Measurements from ENCODE around the gene CYP8B1.

CYP8B1 gene

GRCh38 chr3:42851228-42851834, 24.3 kb downstream of the CYP8B1 start:
- DNase-seq = no peak

- DNase-seq = no peak
These were observed 25.4 kb downstream of the CYP8B1 start for GRCh38 chr3:42850263-42850662.

- DNase-seq = no peak
These were observed 26.7 kb downstream of the CYP8B1 start for GRCh38 chr3:42849017-42849416.

GRCh38 chr3:42847731-42848130, 27.9 kb downstream of the CYP8B1 start:
- DNase-seq = no peak

GRCh38 chr3:42846685-42847522, 28.8 kb downstream of the CYP8B1 start:
- no peak for DNase-seq

- DNase-seq = no peak
These were observed 30.9 kb downstream of the CYP8B1 start for GRCh38 chr3:42844815-42845214.

- DNase-seq = no peak
These were observed 31.3 kb downstream of the CYP8B1 start for GRCh38 chr3:42844412-42844713.

- DNase-seq = no peak
These were observed 31.8 kb downstream of the CYP8B1 start for GRCh38 chr3:42843713-42844411.

- DNase-seq = no peak
These were observed 34.3 kb downstream of the CYP8B1 start for GRCh38 chr3:42841332-42841731.

- peak; percentile 40 for DNase-seq
These were observed 36.1 kb downstream of the CYP8B1 start for GRCh38 chr3:42839616-42840015.

GRCh38 chr3:42838571-42838970, 37.1 kb downstream of the CYP8B1 start:
- no peak for DNase-seq

- DNase-seq = no peak
These were observed 39.2 kb downstream of the CYP8B1 start for GRCh38 chr3:42836150-42837123.

GRCh38 chr3:42831321-42831713, 44.4 kb downstream of the CYP8B1 start:
- no peak for DNase-seq

- peak; percentile 17 for DNase-seq
These were observed 45.0 kb downstream of the CYP8B1 start for GRCh38 chr3:42830437-42831320.

GRCh38 chr3:42829628-42830436, 45.8 kb downstream of the CYP8B1 start:
- DNase-seq = no peak

- no peak for DNase-seq
These were observed 46.5 kb downstream of the CYP8B1 start for GRCh38 chr3:42829083-42829627.

GRCh38 chr3:42827654-42828053, 48.0 kb downstream of the CYP8B1 start:
- DNase-seq = no peak

- DNase-seq = no peak
These were observed 48.7 kb downstream of the CYP8B1 start for GRCh38 chr3:42827023-42827422.

- DNase-seq = no peak
These were observed 49.5 kb downstream of the CYP8B1 start for GRCh38 chr3:42826141-42826540.

- DNase-seq = no peak
These were observed 52.3 kb downstream of the CYP8B1 start for GRCh38 chr3:42823351-42823750.

- DNase-seq = no peak
These were observed 52.9 kb downstream of the CYP8B1 start for GRCh38 chr3:42822828-42823227.

All from NCI-H2171 treated with DMSO at 0.1 percent for 48 hours (cell line).